Embryonic facial prominence (tissue), 1 donor: ENCODE results near the gene TMEM181.
"Not testable (repeated sequence)": the region's sequence is repeated elsewhere in the genome, so short reads cannot be mapped to it uniquely, and the experiment has no call there.

Experiments used
- DNase-seq: peaks from one replicate; pipeline ENCODE4 v3.0.0-alpha.2; 2016; ENCODE audit errors: extremely low spot score

TMEM181 gene, protein sequence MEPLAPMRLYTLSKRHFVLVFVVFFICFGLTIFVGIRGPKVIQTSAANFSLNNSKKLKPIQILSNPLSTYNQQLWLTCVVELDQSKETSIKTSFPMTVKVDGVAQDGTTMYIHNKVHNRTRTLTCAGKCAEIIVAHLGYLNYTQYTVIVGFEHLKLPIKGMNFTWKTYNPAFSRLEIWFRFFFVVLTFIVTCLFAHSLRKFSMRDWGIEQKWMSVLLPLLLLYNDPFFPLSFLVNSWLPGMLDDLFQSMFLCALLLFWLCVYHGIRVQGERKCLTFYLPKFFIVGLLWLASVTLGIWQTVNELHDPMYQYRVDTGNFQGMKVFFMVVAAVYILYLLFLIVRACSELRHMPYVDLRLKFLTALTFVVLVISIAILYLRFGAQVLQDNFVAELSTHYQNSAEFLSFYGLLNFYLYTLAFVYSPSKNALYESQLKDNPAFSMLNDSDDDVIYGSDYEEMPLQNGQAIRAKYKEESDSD

DNA sequence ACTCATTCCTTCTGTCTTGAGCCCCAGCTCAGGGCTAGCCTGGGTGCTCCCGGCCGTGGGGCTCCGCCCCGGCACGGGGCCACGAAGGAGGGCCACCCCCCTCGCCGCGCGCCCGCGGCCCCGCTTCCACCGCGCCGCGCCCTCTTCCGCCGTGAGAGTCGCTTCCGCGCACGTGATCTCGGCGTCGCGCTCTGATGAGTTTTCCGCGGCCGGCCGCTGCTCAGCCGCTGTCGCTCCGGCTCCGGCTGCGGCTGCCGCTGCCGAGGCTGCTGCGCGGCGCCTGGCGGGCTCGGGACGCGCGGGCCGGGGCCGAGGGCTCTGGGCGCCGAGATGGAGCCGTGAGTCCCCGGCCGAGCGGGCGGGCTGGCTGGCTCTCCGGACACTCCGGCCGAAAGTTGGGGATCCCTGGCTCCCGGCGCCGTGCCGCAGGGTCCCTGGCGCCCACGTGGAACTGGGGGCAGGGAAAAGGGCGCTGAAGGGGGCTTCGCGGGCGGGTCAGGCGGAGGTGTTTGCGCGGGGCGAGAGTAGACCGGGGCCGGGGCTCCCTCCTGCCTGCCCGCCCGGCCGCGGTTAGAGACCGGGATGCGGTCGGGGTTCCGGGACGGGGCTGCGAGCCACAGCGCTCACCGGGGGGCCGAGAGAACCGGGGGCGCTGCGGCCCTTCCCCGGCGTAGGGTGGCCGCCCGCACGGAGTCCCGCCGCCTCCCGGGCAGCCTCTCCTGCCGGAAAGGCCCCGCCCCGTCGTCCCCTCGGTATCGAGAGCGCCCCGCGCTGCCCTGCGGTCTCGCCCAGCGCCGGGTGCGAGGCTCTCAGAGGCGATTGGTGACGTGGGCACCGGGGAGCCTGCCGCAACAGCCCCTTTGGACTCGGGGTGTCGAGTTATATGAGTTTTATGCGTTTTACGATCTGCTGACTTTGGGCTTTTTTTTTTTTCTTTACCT is at the start of gene TMEM181:
Gene TMEM181, plus strand, starts transcription at position 197 of the 941 bp plus-strand sequence. Its CDS starts 134 bp downstream, at position 331.
- peak; percentile 72 for DNase-seq

DNA sequence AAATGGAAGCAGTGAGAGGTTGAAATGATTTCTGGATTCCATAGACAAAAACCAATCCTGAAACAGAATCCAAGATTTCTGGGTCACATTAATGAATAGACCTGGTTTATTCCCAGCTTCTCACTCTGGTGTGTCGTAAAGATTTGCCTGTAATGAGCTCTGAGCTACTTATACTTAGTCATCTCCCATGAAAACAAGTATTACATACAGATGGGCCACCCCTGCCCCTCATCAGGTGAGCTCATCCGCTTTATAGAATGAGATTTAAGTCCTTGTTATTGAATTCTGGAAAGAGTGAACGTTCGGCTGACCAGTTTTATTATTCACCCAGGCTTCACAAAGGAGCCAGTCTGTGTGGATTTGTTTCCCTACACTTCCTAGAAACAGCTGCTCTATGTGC is 47.1 kb upstream of the TMEM181 start:
- no peak for DNase-seq

DNA sequence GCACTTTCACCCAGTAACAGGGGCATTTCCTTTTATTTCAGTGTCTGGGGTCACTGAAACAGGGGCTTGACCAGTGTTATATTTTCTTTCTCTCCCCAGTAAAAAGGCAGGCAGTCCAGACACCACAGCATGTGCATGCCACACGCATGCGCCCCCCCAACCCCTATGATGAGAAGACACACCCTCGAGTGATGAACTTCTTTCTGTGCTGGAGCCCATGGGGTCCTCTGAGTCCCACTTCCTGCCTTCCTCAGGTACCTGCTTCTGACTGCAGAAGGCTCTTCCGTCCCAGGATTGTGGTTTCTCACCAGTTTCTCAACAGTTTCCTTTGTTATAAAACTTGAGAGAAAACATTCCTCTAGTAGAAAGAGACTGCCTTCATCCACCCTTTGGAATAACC is 45.7 kb upstream of the TMEM181 start:
- no peak for DNase-seq

DNA sequence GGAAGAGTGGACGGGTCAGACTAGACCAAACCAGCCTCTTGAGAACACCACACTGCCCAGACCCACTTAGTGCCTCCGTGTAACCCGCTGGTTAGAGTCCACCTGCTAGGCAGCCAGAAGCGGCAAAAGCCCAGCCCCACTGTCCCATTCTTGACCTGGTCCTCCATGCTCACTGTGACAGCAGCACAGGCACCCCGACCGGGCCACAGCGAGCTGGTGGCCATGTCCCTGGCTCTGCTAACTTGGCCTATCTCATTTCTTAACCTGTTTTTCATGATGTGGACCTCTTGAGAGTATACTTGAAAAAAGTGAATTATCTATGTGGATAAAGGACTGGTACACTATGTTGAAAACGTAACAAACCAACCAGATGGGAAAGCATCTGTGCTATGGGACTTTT is 44.9 kb upstream of the TMEM181 start:
- no peak for DNase-seq

DNA sequence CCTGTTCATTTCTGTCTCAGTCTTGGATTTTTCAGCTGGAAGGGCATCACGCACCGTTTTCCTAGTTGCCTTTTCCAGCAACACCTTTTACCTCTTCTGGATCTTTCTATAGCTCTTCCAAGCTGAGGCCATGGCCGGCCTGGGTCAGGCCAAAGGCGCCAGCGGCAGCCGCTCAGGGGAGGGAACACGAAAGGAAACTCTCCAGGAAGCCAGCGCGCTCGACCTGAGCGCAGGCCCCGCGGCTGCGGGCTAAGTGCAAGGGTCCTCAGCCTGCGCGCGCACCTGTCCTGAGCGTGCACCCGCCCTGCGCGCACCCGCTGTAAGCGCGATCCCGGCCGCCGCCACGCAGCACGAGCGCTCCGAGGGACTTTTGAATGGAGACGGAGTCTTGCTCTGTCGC is 43.8 kb upstream of the TMEM181 start:
- no peak for DNase-seq

DNA sequence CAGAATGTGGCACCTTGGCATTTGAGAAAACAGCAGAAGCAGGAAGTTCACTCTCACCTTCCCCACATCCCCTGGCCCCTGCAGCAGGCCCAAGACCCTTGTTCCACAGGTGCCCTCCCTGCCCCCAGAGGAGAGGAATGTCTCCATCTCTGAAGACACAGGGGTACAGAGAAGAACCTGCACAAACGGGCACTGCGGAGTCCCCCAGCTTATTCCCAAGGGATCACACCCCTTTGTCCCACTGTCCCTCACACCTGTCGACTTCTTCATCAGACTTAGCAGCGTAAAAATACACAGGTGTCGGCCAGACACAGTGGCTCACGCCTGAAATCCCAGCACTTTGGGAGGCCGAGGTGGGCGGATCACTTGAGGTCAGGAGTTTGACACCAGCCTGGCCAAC is 42.9 kb upstream of the TMEM181 start:
- no peak for DNase-seq

DNA sequence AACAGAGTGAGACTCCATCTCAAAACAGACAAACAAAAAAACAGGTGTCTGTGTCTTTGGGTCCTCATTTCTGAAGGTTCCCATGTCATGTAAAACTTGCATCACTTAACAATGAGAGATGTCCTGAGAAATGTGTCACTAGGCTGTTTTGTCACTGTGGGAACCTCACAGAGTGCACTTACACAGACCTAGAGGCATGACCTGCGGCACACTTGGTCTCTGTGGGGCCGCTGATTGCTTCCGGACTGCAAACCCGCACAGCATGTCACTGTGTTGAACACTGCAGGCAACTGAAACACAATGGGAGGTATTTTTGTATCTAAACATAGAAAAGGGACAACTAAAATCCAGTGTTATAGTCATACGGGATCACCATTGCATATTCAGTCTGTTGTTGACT is 42.3 kb upstream of the TMEM181 start:
- no peak for DNase-seq

DNA sequence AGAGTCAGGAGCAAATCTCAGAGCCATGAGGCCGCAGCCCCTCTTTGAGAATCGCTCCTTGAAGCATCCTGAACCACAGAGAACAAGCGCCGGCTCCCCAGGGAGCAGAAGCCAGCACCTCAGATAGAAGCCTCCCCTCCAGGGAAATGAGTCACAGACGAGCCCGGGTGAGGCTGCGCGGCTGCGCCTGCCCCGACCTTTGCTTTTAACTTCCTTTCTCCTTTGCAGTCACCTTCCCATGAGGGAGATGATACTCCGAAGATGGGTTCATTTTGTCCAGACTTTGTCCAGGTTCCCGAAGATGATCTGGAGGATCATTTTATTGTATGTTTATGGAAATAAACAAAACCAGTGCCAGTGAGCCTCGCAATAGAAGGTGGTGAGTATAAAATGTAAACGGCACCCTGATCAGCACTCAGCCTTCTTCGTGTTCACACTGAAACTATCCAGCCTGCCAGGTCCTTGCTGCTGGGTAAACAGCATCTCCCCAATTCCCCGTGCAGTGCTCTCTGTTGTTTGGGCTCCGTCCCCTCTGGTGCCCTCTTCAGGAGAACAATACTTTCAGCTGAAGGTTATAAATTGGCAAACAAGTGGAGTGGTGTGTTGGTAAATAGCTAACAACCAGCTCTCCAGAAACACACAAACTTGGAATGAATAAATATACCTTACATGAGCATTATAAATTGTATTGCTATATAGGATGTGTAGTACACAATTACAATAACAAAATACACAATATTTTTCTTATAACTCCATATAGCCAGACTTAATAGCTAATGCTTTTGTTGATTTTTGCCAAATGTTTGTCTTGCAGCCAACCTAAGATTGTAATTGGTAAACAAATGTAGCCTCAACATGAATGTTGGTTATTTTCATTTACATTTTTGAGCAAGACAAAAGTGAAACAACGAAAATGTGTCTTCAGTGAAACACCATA is 41.4 kb upstream of the TMEM181 start:
- DNase-seq, result no peak

DNA sequence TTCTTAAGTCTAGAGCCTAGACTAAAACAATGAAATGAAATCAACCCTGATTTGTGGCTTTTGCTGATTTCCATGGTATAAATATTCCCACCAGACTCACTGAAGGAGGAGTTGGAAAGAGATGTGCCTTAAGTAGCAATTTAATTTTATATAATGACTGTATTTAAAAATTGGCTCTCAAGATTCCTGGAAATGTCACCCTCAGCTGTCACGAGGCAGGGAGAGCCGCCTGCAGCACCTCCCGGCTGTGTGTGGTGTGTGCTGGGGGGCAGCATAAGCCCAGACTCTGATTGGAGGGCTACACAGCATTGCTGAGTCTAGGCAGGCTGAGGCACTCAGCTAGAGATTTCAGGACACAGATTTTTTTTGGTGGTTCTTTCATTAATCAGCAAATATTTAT is 40.6 kb upstream of the TMEM181 start:
- DNase-seq, result no peak

DNA sequence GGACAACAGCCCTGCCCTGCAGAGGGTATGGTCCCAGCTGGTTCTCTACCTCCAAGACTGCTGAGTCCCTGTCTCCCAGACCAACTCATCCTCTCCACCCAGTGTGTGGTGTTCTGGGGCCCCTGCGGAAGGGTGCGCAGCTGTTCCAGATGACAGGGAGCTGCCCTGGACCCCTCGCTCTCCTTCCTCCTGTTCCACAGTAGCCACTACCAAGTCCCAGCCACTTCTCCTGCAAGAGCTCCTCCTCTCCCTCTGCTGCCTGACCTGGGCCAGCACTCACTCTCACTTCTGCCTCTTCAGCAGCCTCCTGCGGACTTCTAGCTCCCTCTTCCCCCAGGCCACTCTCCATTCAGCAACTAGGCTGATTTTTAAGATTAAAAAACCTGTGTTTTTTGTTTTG is 40.1 kb upstream of the TMEM181 start:
- no peak for DNase-seq

DNA sequence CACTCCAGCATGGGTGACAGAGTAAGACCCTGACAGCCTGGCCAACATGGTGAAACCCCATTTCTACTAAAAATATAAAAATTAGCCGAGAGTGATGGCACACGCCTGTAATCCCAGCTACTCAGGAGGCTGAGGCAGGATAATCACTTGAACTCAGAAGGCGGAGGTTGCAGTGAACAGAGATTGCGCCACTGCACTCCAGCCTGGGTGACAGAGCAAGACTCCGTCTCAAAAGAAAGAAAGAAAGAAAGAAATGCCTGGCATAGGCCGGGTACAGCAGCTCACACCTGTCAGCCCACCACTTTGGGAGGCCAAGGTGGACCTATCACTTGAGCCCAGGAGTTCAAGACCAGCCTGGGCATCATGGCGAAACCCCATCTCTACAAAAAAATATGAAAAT is 38.9 kb upstream of the TMEM181 start:
- DNase-seq, result not testable (repeated sequence)

DNA sequence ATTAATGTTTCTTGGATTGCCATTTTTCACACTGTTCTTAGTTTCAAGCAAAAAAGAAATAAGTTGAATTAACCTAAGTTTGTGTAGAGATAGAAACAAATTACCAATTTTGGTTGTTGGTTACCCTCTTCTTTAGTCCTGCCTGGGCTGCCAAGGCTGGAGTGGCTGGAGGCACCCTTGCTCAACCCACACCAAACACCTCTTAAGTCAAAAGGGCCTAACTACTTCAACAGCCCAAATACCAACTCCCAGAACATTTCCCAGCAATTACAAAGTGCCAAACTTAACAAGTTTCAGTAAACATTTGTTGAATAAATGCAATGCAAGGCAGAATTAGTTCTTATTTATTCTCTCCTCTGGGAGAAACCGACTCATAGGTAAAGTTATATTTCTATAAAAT is 38.1 kb upstream of the TMEM181 start:
- no peak for DNase-seq

DNA sequence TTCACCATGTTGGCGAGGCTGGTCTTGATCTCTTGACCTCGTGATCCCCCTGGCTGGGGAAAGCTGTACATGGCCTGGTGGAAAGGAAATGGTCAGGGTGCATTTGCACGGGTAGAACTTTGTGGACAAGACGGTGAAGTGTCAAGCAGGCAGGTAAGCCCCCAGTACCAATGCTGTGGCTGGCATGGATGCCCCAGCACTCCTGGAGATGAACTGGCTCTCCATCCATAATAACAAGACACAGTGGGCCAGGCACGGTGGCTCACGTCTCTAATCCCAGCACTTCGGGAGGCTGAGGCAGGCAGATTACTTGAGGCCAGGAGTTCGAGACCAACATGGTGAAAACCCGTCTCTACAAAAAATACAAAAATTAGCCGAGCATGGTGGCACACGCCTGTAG is 37.3 kb upstream of the TMEM181 start:
- no peak for DNase-seq

DNA sequence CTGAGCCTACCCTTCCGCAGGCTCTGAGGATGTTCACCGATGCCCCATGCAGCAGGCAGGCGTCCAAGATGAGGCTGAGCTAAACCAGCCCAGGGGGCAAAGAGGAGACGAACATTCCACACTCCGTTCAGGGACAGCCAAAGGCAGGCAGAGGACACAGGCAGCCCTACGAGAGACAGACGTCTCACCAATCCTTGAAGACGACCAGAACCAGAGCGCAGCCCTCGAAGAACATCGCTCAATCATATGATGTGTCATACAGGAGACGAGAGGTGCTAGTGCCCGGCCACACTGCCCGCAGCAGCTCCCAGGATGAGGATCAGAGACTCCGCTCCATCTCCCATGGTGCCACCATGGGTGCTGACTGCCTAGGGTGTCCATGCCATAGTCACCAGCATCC is 35.6 kb upstream of the TMEM181 start:
- no peak for DNase-seq

DNA sequence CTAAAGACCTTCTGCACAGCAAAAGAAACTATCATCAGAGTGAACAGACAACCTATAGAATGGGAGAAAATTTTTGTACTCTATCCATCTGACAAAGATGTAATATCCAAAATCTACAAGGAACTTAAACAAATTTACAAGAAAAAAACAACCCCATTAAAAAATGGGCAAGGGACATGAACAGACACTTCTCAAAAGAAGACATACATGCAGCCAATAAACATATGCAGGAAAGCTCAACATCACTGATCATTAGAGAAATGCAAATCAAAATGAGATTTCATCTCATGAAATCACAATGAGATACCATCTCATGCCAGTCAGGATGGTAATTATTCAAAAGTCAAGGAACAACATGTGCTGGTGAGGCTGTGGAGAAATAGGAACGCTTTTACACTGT is 32.0 kb upstream of the TMEM181 start:
- DNase-seq, result not testable (repeated sequence)

DNA sequence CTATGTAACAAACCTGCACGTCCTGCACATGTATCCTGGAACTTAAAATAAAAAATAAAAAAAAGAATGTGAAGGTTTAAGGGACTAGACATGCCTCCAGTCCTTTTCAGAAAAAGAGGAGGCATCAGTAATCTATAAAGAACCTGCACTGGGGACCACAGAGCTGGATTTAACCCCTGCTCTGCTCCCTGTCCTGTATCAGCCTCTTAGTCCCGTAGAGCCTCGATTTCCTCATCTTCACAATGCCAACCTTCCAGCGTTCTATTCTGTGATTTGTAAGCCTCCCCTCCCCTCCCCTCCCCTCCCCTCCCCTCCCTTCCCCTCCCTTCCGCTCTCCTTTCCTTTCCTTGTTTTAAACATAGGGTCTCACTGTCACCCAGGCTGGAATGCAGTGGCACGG is 31.1 kb upstream of the TMEM181 start:
- DNase-seq, result no peak

DNA sequence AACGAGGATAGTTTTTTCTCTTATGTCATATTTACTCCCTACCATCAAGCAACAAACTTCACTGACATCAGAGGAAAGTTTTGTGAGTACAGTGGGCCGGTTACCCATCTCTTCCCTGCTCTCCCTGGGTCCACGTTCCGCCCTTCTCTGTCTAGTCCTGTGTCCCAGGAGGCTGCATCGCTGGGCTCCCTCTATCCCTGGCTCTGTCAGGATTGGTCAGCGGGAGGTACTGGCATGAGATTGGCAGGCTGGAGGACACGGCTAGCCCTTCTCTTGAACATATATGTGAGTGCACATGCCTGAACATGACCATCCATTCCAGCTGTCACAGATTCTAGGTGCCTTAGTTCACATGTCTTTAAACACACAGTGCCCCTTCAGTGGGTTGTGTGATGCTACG is 30.3 kb upstream of the TMEM181 start:
- DNase-seq, result no peak

DNA sequence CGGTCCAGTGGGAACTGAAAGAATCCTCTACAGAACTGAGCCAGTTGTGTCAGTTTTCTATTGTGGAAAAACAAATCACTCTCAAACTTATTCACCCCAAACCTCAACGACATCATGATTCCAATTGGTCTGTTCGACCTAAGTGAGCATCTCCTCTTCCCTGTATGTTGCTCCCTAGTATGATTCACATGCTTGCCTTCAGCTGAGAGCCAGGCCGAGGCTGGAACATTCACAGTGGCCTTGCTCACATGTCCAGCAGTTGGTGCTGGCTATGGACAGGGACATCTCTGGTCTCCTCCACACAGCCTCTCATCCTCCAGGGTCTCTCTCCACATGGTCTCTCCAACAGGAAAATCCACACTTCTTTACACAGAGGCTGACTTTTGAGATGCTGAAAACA is 28.3 kb upstream of the TMEM181 start:
- no peak for DNase-seq

DNA sequence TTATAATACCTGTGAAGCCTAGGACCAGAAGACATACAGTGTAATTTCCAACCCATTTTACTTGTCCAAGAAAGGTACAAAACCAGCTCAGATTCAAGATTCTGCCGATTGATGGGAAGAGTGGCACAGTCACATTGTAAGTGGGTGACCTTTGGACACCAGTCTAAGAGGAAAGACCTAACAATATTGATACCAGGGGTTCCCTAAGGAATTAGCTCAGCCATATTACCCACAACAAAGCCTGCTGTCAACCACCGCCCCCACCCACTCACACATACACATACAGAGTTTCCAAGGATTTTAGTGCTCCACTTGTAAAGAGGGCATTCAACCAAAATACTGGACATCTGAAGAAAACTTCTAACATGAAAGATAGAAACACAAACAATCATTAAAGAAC is 27.9 kb upstream of the TMEM181 start:
- DNase-seq, result no peak

DNA sequence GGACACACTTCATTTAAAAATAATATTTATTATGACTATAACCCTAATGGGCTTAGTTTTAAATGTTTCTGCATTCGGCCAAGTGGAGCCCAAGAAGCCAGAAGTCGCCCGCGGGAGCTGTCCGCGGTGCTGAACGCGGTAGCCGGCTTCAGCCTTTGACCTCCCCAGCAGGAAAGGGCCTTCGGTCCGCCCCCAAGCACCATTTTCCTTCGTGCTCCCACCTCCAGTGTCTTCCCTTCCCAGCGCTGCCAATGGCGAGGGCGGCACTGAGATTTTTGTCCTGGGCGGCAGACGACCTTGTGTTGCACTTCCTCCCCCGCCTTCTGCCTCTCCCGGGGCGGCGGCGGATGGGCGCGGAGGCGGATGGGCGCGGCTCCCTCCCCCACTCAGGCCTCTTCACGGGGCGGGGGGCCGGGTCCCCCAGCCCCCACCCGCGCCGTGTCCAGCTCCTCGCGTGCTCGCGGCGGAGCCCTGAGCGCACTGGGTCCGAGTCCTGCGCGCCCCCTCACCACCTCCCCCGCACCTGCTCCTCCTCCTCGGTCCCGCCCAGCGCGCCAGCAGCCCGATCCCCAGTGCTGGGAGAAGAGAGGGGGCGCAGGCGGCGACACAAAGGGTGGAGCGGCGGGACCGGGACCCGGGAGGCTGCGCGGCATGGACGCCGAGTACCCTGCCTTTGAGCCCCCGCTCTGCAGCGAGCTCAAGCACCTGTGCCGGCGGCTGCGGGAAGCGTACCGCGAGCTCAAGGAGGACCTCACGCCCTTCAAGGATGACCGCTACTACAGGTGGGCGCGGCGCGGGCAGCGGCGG is 23.6 kb upstream of the TMEM181 start:
- no peak for DNase-seq
